HG03457 (cell line): Measurements from ENCODE around the gene CPNE4.

Experiments
- ATAC-seq: cut with Tn5 transposase; IDR thresholded peaks from one replicate; pipeline ENCODE4 v1.9.1; 2021; ENCODE audit warnings: moderate number of reproducible peaks; ENCODE audit not compliant: unreplicated experiment

Gene CPNE4

GRCh38 chr3:131616719-131617118 is 418.1 kb downstream of the CPNE4 start:
- no peak for ATAC-seq

GRCh38 chr3:131612745-131613144 is 422.1 kb downstream of the CPNE4 start:
- ATAC-seq: no peak

GRCh38 chr3:131610174-131610573 is 424.6 kb downstream of the CPNE4 start:
- no peak for ATAC-seq

GRCh38 chr3:131608741-131609140 is 426.1 kb downstream of the CPNE4 start:
- ATAC-seq: no peak

GRCh38 chr3:131608296-131608695 is 426.5 kb downstream of the CPNE4 start:
- no peak for ATAC-seq

GRCh38 chr3:131605916-131606315 is 428.9 kb downstream of the CPNE4 start:
- ATAC-seq: no peak

GRCh38 chr3:131602011-131602779 is 432.6 kb downstream of the CPNE4 start:
- no peak for ATAC-seq

GRCh38 chr3:131597816-131598215 is 437.0 kb downstream of the CPNE4 start:
- ATAC-seq: no peak

- no peak for ATAC-seq
Measured at GRCh38 chr3:131596884-131597283, 437.9 kb downstream of the CPNE4 start.

GRCh38 chr3:131591394-131592014 is 443.3 kb downstream of the CPNE4 start:
- no peak for ATAC-seq

GRCh38 chr3:131586277-131586676 is 448.5 kb downstream of the CPNE4 start:
- no peak for ATAC-seq

GRCh38 chr3:131582438-131582837 is 452.4 kb downstream of the CPNE4 start:
- ATAC-seq: no peak

GRCh38 chr3:131568460-131568859 is 466.4 kb downstream of the CPNE4 start:
- ATAC-seq: no peak

- no peak for ATAC-seq
Measured at GRCh38 chr3:131564812-131565211, 470.0 kb downstream of the CPNE4 start.

- no peak for ATAC-seq
Measured at GRCh38 chr3:131561511-131561910, 473.3 kb downstream of the CPNE4 start.

- no peak for ATAC-seq
Measured at GRCh38 chr3:131560795-131561194, 474.0 kb downstream of the CPNE4 start.

- no peak for ATAC-seq
Measured at GRCh38 chr3:131555456-131555855, 479.4 kb downstream of the CPNE4 start.

- ATAC-seq: peak; percentile 95
Measured at GRCh38 chr3:131553495-131554247, 481.1 kb downstream of the CPNE4 start.

- no peak for ATAC-seq
Measured at GRCh38 chr3:131551761-131552160, 483.1 kb downstream of the CPNE4 start.

GRCh38 chr3:131550562-131551465 is 484.0 kb downstream of the CPNE4 start:
- ATAC-seq: no peak

- ATAC-seq: no peak
Measured at GRCh38 chr3:131549340-131549739, 485.5 kb downstream of the CPNE4 start.
